AG04450 (cell line): ENCODE results near the gene CACNA1E. TPM values are rescaled to one million over a fixed set of nuclear protein-coding genes. Genes with fewer than 3 reads are reported as not detected.

Experiments
- CTCF ChIA-PET: fragments of 300-600, 350-600 bp; formaldehyde crosslinking; extraction: SDS; loops from one replicate; lab custom pipeline; 2022; ENCODE audit warnings: antibody characterized with exemption, inconsistent platforms; lab: Charles Lee
- POLR2A ChIA-PET: fragments of 350-600 bp; formaldehyde crosslinking; extraction: SDS; loops from one replicate; lab custom pipeline; 2021; ENCODE audit warnings: antibody characterized with exemption, inconsistent platforms; lab: Yijun Ruan, JAX
- DNase-seq: peaks from one replicate; pipeline ENCODE4 v3.0.0-alpha.2; 2011; ENCODE audit warnings: low read depth, low spot score
- H3K27ac ChIP-seq: one replicate; pipeline ENCODE4 v1.5.1; 2012; ENCODE audit warnings: low read depth, low read length, control low read depth
- H3K27me3 ChIP-seq: one replicate; pipeline ENCODE4 v1.6.0; 2012; ENCODE audit warnings: low read length; ENCODE audit not compliant: control insufficient read depth, insufficient read depth
- H3K4me3 ChIP-seq: 2 replicates; pipeline ENCODE4 v1.5.1; 2011; ENCODE audit warnings: mild to moderate bottlenecking, low read depth, low read length, control low read depth
- H3K9me3 ChIP-seq: 2 replicates; pipeline ENCODE4 v1.5.1; 2012; ENCODE audit warnings: low read length; ENCODE audit not compliant: control insufficient read depth, insufficient read depth
- polyA plus RNA-seq: library from polyadenylated mRNA; depleted of rRNA; stranded (reverse); fragments of >200 nt; gene quantifications from 2 replicates; pipeline ENCODE4 v1.2.3, GENCODE V29; 2011
- TF ChIP-seq, protein P1 (sequence below): IDR thresholded peaks from 2 replicates; pipeline ENCODE4 v1.5.1; 2011; ENCODE audit warnings: low read depth, low read length, control low read depth, inconsistent platforms

The CACNA1E gene
- polyA plus RNA-seq, 1 experiment, result not detected

DNA sequence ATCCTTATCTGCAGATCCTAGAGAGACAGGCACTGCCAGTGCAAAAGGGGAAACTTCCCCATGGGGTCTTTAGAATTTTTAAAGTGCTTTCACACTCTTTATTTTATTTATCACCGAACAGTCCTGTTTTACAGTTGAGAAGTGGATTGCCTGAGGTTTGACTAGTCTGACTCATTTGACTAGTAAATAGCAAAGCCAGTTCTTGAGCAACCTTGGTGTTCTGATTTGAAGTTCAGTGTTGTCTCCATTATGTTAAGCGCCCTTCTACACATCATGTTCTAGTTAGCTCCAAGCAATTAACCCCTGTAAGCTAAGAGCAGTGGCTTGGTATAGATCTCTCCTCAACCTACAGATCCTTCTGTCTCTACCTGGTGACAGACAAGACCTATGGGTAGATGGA lies 262.9 kb downstream of the CACNA1E start:
- CTCF ChIA-PET, result no interaction called here
- H3K27ac ChIP-seq, result no peak overlapping the region
- POLR2A ChIA-PET, result no interaction called here
- H3K9me3 ChIP-seq, result no peaks in the 10 kb centered on the region; the same call in none of the 2 replicates
- H3K27me3 ChIP-seq, result no peaks in the 10 kb centered on the region
- DNase-seq, result no peak
- TF ChIP-seq, protein P1, sequence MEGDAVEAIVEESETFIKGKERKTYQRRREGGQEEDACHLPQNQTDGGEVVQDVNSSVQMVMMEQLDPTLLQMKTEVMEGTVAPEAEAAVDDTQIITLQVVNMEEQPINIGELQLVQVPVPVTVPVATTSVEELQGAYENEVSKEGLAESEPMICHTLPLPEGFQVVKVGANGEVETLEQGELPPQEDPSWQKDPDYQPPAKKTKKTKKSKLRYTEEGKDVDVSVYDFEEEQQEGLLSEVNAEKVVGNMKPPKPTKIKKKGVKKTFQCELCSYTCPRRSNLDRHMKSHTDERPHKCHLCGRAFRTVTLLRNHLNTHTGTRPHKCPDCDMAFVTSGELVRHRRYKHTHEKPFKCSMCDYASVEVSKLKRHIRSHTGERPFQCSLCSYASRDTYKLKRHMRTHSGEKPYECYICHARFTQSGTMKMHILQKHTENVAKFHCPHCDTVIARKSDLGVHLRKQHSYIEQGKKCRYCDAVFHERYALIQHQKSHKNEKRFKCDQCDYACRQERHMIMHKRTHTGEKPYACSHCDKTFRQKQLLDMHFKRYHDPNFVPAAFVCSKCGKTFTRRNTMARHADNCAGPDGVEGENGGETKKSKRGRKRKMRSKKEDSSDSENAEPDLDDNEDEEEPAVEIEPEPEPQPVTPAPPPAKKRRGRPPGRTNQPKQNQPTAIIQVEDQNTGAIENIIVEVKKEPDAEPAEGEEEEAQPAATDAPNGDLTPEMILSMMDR, result no peak
- H3K4me3 ChIP-seq, result no peak overlapping the region

DNA sequence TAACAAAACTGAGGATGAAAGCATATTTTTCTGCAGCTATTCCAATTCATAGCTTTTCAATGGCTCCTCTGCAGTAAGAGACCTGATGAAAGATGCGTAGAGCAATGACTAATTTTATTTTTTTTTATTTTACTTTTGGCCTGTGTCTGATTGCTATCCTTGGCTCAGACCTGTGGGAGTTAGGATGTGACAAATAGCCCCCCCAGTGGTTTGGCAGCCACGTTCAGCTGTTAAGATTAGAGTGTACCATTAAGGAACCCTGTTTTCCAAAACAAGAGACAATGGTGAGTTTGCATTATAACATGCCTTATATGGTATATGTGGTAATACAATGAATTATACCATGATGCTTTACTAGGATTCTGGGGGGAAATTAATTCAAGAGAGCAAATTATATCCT lies 264.7 kb downstream of the CACNA1E start:
- Histone ChIP-seq H3K27me3 (no peaks in the 10 kb centered on the region), H3K27ac (no peak overlapping the region), H3K4me3 (no peak overlapping the region), H3K9me3 (no peaks in the 10 kb centered on the region; the same call in 1 of the 2 replicates)
- CTCF ChIA-PET, result no interaction called here
- TF ChIP-seq, protein P1, result no peak
- DNase-seq, result no peak
- POLR2A ChIA-PET, result no interaction called here

DNA sequence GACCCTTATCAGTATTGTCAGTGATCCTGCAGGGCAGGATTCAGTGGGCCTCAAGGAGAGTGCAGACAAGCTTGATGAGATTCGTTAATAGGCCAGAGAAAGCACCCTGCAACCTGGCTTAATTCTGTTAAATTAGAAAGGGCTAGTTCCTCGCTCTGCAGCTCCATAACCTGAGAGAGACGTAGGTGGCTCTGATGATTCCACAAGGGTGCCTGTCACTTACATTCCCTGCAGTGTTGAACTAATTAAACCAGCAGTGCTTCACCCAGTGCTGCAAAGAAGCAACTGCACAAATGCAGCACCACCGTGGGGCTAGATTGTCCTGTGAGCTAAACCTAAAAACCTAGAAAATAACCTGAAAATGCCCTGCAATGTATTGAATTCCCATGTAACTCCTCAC lies 270.8 kb downstream of the CACNA1E start:
- TF ChIP-seq, protein P1, result no peak
- Histone ChIP-seq H3K9me3 (peaks cover 12% of the 10 kb centered on the region), H3K27ac (no peak overlapping the region), H3K27me3 (no peaks in the 10 kb centered on the region), H3K4me3 (no peak overlapping the region)
- ChIA-PET CTCF (no interaction called here), POLR2A (no interaction called here)
- DNase-seq, result no peak

DNA sequence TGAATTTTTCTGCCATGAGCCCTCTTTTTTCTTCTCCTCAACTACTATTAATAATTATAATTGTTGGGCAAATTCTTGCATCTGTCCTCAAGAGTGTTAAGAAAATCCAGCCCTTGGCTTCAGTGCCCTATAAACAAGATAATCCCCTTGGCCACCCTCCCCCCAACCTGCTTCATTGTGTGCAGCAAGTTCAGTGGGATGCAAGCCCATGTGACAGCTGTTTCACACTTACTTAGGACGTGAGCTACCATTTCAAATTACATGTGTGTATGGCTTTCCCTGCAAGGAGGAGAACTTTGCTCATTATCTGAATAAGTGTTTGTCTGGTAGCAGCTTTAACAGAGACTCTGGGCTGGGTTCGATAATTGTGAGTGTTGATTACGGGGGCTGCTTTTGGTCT lies 276.2 kb downstream of the CACNA1E start:
- Histone ChIP-seq H3K27me3 (no peaks in the 10 kb centered on the region), H3K9me3 (peaks cover 4% of the 10 kb centered on the region; the same call in 1 of the 2 replicates), H3K27ac (no peak overlapping the region), H3K4me3 (no peak overlapping the region)
- ChIA-PET POLR2A (no interaction called here), CTCF (no interaction called here)
- DNase-seq, result no peak
- TF ChIP-seq, protein P1, result no peak

DNA sequence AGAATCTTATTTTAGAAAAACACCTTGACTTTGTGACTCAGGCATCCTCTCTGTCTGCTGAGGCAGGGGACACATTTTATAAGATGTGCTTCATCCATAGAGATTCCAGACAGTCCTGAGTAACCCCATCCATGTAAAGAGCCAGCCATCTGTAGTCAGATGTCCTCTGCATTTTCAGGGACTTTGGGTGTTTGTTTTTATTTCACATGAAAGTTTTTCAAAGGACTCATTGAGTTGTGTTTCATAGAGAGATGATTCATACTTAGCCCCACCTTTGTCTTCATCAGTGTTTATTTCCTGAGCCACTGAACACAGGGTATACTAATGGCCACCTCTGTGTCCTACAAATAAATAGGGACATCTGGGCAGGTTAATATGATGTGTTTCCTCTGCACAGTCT lies 280.4 kb downstream of the CACNA1E start:
- TF ChIP-seq, protein P1, result no peak
- ChIA-PET CTCF (no interaction called here), POLR2A (no interaction called here)
- Histone ChIP-seq H3K9me3 (no peaks in the 10 kb centered on the region; the same call in none of the 2 replicates), H3K4me3 (no peak overlapping the region), H3K27me3 (no peaks in the 10 kb centered on the region), H3K27ac (no peak overlapping the region)
- no peak for DNase-seq
